Heart right ventricle (tissue), 16 donors: ENCODE data around the gene ZNF423. TPM values are rescaled to one million over a fixed set of nuclear protein-coding genes. Genes with fewer than 3 reads are reported as not detected.

Experiments
- ATAC-seq, 8 donors: fragments of 200-7000 bp; cut with Tn5 transposase; one replicate each; pipeline ENCODE4 v1.9.1; 2020; ENCODE audit warnings: mild to moderate bottlenecking in 8 of 8, moderate library complexity in 8 of 8, moderate number of reproducible peaks in 1 of 8
- DNase-seq, 2 donors: peaks; one replicate each; pipeline ENCODE4 v3.0.0-alpha.2; 2020
- H3K27ac ChIP-seq, 10 donors: fragments of 200-600 bp; sonication (generic) in 2 of 10; one replicate each; pipeline versions ENCODE4 v1.5.0 to v1.8.0; 2020 to 2022; ENCODE audit warnings: mild to moderate bottlenecking in 3 of 10
- H3K27me3 ChIP-seq, 7 donors: fragments of 200-600 bp; one replicate each; pipeline ENCODE4 v1.8.0; 2021 to 2022; ENCODE audit warnings: mild to moderate bottlenecking in 2 of 7
- H3K36me3 ChIP-seq, 9 donors: fragments of 200-600 bp; sonication (generic) in 1 of 9; one replicate each; pipeline versions ENCODE4 v1.5.0 to v1.8.0; 2020 to 2022; ENCODE audit warnings: mild to moderate bottlenecking in 2 of 9
- H3K4me1 ChIP-seq, 9 donors: fragments of 200-600 bp; sonication (generic) in 1 of 9; one replicate each; pipeline versions ENCODE4 v1.5.0 to v1.8.0; 2020 to 2022; ENCODE audit warnings: mild to moderate bottlenecking in 4 of 9
- H3K4me3 ChIP-seq, 10 donors: fragments of 200-600 bp; sonication (generic) in 2 of 10; one replicate each; pipeline versions ENCODE4 v1.5.0 to v1.8.0; 2020 to 2022; ENCODE audit warnings: mild to moderate bottlenecking in 7 of 10, moderate library complexity in 2 of 10
- H3K9me3 ChIP-seq, 11 donors: fragments of 200-600 bp in 10 of 11; sonication (generic) in 2 of 11; one replicate each; pipeline versions ENCODE4 v1.5.0 to v1.8.0; 2013 to 2022; ENCODE audit warnings: mild to moderate bottlenecking in 2 of 11, control low read depth in 1 of 11, moderate library complexity in 1 of 11
- CTCF ChIP-seq, 9 donors: fragments of 200-600 bp; sonication (generic) in 2 of 9; IDR thresholded peaks; one replicate each; pipeline versions ENCODE4 v1.5.0 to v1.8.0; 2021 to 2022; ENCODE audit warnings: antibody characterized with exemption in 9 of 9, mild to moderate bottlenecking in 5 of 9, moderate library complexity in 1 of 9
- WGBS, 2 donors: extraction: QIAGEN DNeasy Blood & Tissue Kit; methylation state at CpG; one replicate each; pipeline ENCODE4 v1.1.7; 2013; ENCODE audit warnings: inconsistent platforms in 1 of 2; 5-methylcytosine and 5-hydroxymethylcytosine counted together
- intact Hi-C, 10 donors: fragments of 100-400 bp; cut with DNase I; formaldehyde crosslinking; loops; one replicate each; pipeline versions ENCODE4 v1.11.1 to v1.14.2; 2022
- polyA plus RNA-seq, 2 donors: library from polyadenylated mRNA; stranded (reverse); fragments of 200-250 nt; gene quantifications; one replicate each; pipeline ENCODE4 v1.2.3, GENCODE V29; 2013
- total RNA-seq, 10 donors: library from RNA; stranded (reverse); fragmentation: NEBNext Ultra II Directional in 3 of 10; extraction: Animal tissue kit (Norgen Biotek cat#: 25700) in 3 of 10; gene quantifications; one replicate each; pipeline versions ENCODE4 v1.2.1 to v1.2.4, GENCODE V29; 2021 to 2023
- donor health status: Arrhythmogenic right ventricular cardiomyopathy.
- donor health status: ischemic (EF 13 %, LVEDD 7.1; RV severe dilation, severe dysfunction).
- donor health status: healthy with polysubstance abuse.
- donor health status: DM: no; HTN: yes; CAD: no.
- donor health status: DM: no; HTN: no; CAD: no.
- donor health status: ischemic (EF 25% LVEDD 6.9; RV normal size, moderate dysfunction).
- donor health status: ischemic (EF 25% LVEDD 5.7; RV mildly dilated, moderate dysfunction).
- donor health status: healthy.
- donor health status: DM: yes; HTN: yes; CAD: no.
- donor health status: Ischemic cardiomyopathy.
- donor health status: ischemic (EF 35%, LVEDD 5.7; RV mildly dilated, moderate dysfunction).
- donor health status: nonischemic (EF 11% LVEDD 7.7; RV severe dilation, severe dysfunction).
- donor health status: DM: yes; HTN: yes; CAD: no.
- donor health status: PGD.
- donor health status: ischemic (EF 29% LVEDD 5.4; RV normal size, mild dysfunction).
- donor health status: nonischemic (EF 23%, LVEDD 6.1; RV moderate dilation, normal function).

The ZNF423 gene
- total and polyA plus RNA-seq, 12 donors, result 2.6 to 10.6 (median 7.0) TPM

DNA sequence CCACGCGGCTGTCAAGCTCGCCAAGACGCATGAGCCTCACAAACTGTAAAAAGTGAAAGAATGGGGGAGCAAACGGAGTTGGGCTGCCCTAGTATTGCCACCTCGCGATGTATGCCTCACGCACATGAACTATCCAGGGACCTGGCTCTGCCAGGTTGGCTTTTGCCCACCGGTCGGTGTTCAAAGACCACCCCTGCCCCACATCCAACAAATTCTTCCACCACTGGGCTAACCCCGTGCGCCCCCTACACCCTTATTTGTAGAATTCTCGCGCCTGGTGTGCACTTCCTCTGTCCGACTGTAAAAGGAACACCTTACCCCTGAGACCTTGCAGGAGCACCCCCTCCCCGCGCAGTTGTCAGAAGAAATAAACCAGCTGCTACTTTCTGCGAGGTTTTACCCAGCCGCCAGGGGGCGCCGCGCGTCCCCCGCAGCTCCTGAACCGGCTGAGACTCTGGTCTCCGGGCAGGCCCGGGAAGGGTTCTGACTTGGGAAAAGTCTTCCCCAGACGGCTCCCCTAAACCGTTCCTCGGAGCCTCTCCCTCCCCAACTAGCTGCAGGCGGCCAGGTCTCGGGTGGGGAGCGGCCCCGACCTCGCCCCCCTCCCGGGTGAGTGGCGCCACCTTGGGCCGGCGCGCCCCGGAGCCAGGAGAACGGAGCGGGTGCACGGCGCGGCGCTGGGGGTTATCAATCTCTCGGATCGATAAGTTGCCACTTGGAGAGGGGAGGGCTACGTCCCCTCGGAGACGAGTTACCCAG is 1.7 kb upstream of the ZNF423 start:
- H3K4me1 ChIP-seq, result peaks cover 0 to 50% (median 36%) of the 10 kb centered on the region in 9 donors
- peak; percentile 60 to 62 for DNase-seq

GRCh38 chr16:49856672-49857330 is 889 bp upstream of the ZNF423 start:
- DNase-seq (peak; percentile 83 to 87), ATAC-seq (peak; percentile 41 to 72 (median 64))
- peak overlapping the region; percentile 40 to 84 (median 70) for H3K4me3 ChIP-seq
- peaks cover 0 to 50% (median 42%) of the 10 kb centered on the region in 9 donors for H3K4me1 ChIP-seq
- H3K36me3 ChIP-seq, result no peaks in the 10 kb centered on the region
- WGBS, 2 donors, result 0% methylated on average over 57 to 85 of the region's 86 CpGs
- H3K27ac ChIP-seq, result peak overlapping the region; percentile 66 to 99 (median 93)
- intact Hi-C loops, result loop anchor here in 7 of 10 donors (2.0 to 10.0 kb wide), 9 partner anchors 80 to 364 kb away; no protein-coding TSS in a partner anchor
- H3K27me3 ChIP-seq, result peaks cover 0 to 79% (median 0%) of the 10 kb centered on the region in 7 donors
- TF ChIP-seq CTCF (IDR thresholded peaks at IDR 0.05), result peak in 6 of 9 donors; percentile 4 to 47 (median 34)
- no peaks in the 10 kb centered on the region for H3K9me3 ChIP-seq

More for the DNA sequence above, 1.7 kb upstream of the ZNF423 start:
- ATAC-seq, result peak in 1 of 8 donors; percentile 1
- peak overlapping the region in 9 of 10 donors; percentile 57 to 84 (median 72) for H3K4me3 ChIP-seq
- peaks cover 0 to 82% (median 0%) of the 10 kb centered on the region in 7 donors for H3K27me3 ChIP-seq
- peak; percentile 78 to 94 (median 89) for TF ChIP-seq CTCF (IDR thresholded peaks at IDR 0.05)
- WGBS, 2 donors, result 1% methylated on average over 52 of the region's 52 CpGs
- intact Hi-C loops, result loop anchor here in 7 of 10 donors (2.0 to 10.0 kb wide), 10 partner anchors 80 to 365 kb away; no protein-coding TSS in a partner anchor
- peak overlapping the region in 9 of 10 donors; percentile 85 to 99 (median 94) for H3K27ac ChIP-seq
- no peaks in the 10 kb centered on the region for H3K36me3 ChIP-seq
- no peaks in the 10 kb centered on the region for H3K9me3 ChIP-seq

DNA sequence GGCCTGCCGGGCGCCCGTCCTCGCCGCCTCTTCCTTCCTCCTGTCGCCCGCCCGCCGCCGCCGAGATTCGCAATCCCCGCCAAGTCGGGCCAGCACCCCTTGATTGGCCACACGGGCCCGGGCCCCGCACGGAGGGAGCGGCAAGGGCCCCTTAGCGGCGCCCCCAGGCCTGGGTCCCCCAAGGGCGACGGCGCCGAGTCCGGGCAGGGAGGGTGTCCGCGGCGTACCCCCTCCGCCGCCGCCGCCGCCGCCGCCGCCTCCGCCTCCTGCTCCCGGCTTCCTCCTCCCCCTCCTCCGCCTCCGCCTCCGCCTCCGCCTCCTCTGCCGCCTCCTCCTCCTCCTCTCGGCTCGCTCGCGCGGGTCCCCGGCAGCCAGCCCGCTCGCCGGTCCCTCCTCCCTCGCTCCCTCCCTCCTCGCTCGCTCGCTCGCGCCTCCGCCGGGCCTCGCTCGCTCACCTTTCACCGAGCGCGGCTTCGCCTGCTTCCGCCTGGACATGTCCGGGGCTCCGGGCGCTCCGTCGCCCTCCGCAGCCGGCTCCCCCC is 561 bp downstream of the ZNF423 start:
- intact Hi-C loops, result loop anchor here in 8 of 10 donors (2.0 to 10.0 kb wide), 12 partner anchors 15 to 363 kb away; no protein-coding TSS in a partner anchor
- ATAC-seq, result peak; percentile 56 to 83 (median 72)
- Histone ChIP-seq H3K36me3 (no peaks in the 10 kb centered on the region), H3K4me1 (peaks cover 0 to 64% (median 51%) of the 10 kb centered on the region in 9 donors), H3K27me3 (peaks cover 0 to 64% (median 0%) of the 10 kb centered on the region in 7 donors), H3K27ac (peak overlapping the region; percentile 85 to 99 (median 93)), H3K9me3 (no peaks in the 10 kb centered on the region), H3K4me3 (peak overlapping the region; percentile 40 to 84 (median 70))
- peak; percentile 90 to 92 for DNase-seq
- whole genome bisulfite sequencing, 2 donors, result 0 to 1% methylated on average over 23 to 66 of the region's 75 CpGs
- no peak for TF ChIP-seq CTCF (IDR thresholded peaks at IDR 0.05)

- intact Hi-C loops, result loop anchor here in 8 of 10 donors (2.0 to 10.0 kb wide), 12 partner anchors 14 to 362 kb away; no protein-coding TSS in a partner anchor
- TF ChIP-seq CTCF (IDR thresholded peaks at IDR 0.05), result peak in 1 of 9 donors; percentile 17
- Histone ChIP-seq H3K4me1 (peaks cover 0 to 69% (median 51%) of the 10 kb centered on the region in 9 donors), H3K27me3 (peaks cover 0 to 59% (median 0%) of the 10 kb centered on the region in 7 donors), H3K27ac (peak overlapping the region; percentile 85 to 99 (median 93)), H3K36me3 (no peaks in the 10 kb centered on the region), H3K4me3 (peak overlapping the region; percentile 33 to 84 (median 70)), H3K9me3 (no peaks in the 10 kb centered on the region)
- peak in 1 of 2 donors; percentile 56 for DNase-seq
- peak in 5 of 8 donors; percentile 1 to 17 (median 2) for ATAC-seq
- WGBS, 2 donors, result 2 to 3% methylated on average over 25 to 45 of the region's 45 CpGs
Observed at GRCh38 chr16:49854796-49855203, 1.1 kb downstream of the ZNF423 start.
